Measurements from ENCODE around the gene LRRC72.
"Not testable (repeated sequence)": the region's sequence is repeated elsewhere in the genome, so short reads cannot be mapped to it uniquely, and the experiment has no call there.

LRRC72 gene
- total RNA-seq: 0 reads per million in 4 donors

DNA sequence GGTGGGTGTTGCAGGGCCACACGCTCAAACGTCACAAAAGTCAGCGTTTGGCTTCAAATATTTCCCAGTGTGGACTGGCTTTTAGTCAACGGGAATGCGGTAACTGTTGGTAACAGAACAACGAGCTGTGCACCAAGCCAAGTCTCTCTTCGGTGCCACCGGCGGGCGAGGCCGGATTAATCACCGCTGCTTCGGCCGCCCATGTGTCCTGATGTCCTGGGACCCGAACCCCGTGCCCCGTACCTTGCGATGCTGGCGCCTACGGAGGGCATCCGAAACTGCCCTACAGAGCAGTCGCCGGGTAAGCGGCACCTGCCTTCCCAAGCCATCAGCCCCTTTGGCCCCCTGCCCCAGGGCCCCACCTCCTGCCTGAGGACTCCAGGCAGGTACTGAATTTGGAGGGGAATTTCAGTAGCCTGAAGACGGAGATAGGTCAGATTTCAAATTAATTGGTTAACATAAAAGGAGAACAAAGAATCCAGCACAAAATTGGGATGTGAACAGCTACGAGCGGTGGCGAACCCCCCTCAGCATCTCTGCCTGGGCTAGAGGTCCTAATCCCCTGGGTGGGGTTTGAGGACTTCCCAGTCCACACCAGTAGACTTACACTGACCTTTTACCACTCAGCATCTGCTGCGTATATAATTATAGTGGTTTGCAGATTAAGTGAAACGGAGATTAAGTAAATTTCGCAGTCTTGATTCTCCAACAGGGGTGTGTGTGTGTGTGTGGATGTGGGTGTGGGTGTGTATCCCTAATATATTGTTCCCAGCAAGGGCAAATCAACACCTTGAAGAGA lies at the start of gene LRRC72:
Gene LRRC72, plus strand, starts transcription at position 84 of the 799 bp plus-strand sequence. Its CDS starts 128 bp downstream, at position 212.
- no peak for DNase-seq

DNA sequence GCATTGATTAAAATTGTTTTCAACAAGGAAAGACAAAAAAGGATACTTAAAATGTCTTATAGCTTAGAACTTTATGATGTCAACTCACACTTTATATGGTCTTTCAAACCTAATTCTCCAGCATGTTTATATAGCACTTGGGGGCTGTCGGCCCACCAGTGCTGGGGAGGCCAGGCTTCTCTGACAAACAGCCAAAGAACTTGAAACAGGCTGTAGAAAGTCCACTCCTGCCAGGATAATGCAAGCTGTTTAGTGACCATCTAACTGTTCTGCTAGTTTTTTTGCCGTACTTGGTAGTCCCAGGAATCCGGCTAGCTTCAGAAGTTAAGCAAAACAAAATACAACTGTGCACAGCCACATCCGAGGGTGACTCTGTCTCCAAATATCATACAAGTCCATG lies 47.5 kb upstream of the LRRC72 start:
- no peak for DNase-seq

DNA sequence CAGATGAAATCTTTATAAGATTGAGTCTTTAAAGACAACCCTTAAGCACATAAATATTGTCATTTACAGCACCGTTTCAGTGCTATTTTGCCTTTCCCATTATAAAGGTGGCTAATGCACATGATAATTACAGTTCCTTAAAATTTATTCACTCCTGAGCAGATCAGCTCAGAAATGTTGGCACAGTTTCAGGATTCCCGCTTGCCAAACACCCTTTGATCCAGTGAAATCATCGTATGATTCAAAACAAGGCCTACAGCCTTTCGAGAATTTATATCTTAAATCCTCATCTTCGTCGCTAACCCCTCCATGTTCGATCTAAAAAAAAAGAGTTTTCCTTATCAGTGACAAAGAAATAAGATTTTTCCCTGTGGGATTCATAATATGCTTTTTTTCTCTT lies 47.0 kb upstream of the LRRC72 start:
- DNase-seq: no peak

DNA sequence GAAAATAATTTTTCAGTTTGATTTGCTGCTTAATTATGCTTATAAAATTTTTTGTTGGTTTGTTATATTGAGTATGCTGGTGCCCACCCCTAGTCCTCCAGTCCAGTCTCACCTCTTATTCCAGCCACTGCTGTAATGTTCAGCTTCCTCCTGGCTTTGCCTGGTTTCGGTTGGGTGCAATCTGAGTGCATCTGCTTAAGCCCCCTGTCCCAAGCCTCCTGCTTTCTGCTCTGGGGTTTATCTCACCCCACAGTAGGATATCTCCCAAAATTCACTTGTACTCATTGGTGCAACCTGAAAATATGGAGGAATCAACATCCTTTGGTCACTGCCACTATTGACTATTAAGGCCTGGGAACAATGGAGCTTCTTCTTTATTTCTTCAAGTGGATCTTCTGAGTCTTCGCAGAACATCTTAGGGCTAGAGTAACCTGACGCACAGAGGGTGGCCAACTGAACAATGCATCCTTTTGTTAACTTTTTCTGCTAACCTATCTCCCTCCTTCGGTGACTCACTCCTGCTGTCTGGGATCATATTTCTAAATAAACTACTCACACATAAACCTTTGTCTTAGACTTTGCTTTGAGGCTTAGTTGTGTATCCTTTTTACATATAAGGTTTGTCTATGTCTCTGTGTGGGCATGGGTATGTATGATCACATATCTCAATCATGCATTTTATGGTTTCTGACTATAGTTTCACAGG lies 42.0 kb upstream of the LRRC72 start:
- no peak for DNase-seq

DNA sequence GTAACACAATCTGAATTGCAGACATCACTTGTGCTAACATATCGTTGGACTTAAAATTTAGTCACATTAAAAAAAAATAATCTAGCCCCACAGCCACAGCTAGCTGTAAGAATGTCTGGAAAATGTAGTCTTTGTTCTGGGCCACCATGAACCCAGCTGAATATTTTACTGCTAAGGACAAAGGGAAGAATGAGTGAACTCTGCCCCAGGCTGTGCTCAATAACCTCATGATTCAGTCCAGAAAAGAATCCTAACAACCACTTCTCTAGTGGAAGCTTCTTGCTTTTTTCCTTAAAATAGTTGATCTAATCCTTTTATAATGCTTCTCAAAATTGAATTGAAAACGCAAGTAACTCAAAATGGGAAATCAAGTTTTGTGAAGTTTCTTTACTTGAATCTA lies 35.5 kb upstream of the LRRC72 start:
- no peak for DNase-seq

DNA sequence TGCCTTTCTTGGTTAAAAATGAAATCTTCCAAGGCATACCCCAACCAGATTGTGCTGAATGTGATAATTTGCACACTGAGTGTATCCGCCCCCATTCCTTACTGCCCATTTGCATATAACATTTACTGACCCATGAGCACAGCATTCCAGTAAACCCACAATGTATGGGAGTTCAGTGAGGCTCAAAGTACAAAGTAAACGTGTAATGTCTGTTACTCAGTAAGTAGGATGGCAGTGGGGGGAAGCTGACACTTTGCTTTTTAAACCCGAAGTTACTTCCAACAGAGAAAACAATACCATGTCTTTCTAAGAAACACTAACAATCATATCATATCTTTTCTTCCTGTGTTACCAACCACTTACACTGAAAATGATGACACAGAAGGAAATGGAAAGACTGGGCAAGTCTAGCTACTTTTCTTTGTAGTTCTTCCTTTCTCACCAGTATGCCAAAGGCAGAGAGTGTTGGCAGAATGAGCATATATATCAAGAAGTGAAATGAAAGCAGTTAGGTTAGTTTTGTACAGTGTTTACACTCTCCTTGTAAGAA lies 34.0 kb upstream of the LRRC72 start:
- peak in 1 of 5 donors; percentile 84 for DNase-seq

DNA sequence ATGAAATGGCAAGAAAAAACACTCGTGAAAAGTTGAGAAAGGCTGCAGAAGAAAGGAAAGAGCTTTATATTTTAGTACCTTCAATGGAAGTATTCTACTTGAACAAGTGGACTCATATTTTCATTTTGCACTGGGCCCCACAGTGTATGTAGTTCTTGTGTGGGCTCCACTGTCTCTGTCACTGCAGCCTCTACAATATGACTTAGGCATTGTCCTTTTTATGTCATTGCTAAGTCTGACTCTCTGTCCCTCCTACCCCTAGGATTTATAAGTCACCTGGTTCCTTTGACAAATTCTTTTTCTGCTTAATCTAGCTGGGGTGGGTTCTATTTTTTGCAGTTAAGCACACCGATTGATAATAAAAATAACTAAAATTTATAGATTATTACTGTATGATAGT lies 33.4 kb upstream of the LRRC72 start:
- peak in 1 of 5 donors; percentile 8 for DNase-seq

DNA sequence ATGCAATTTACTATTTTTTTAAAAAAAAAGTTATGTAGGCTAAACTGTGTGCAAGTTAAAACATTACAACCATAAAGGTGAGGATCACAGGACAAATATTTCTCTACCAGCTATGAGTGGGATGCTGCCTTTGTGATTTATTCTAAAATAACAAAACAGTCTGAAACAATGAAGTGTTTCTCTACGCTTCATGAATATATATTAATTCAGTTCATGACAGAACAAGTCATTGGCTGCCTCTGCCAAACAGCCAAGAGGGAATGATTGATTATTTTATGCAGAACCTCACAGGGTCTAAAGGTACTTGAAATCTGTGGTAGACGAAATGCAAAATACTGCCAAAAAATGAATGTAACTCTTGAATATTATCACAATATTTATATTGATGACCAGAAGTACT lies 32.1 kb upstream of the LRRC72 start:
- DNase-seq: no peak

DNA sequence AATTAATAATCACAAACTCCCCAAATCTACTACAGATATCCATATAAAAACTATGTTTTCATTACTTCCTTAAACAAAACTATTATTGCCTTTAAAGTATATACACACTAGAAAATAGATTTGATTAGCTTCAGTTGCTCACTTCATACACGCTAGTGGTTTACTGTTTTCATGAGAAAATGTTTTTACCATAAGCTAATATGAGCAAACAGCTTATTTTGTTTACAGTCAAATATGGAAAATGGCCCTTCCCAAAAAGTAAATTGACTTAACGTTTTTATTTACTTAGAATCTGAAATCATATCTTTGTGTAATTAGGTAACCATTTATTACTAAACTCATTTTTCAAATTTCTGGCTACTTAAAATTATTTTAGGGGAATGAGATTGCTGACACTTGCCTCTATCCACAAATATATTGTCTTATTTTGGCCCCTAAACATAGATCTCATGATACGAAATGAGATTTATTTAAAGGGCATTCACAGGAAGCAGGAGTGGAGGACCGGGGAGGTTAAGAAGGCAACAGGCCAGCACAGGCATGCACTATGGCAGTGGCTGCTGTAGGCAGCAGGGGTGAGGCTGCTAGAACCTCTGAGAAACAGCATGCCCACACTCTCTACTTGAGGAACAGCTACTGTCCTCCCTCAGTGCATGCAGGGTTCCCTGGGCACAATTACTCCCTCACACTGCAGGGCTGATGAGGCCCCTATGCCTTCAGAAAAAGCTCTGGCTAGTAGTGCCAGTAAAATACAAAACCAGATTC lies 31.5 kb upstream of the LRRC72 start:
- DNase-seq: no peak

DNA sequence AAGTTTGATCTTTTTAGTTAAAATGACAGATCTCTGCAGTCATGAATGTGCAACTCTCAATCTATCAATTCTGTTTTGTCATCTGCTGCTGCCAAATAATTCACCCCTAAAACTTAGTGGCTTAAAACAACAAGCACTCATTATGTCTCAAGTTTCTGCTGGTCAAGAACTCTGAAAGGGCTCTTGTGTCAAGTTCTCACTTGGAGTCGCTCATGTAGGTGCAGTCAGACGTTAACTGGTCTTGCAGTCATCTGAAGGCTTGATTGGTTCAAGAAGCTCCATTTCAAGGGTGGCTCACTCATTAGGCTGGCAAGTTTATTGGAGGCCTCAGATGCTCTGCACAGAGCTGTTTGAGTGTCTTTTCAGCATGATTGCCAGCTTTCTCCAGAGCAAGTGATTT lies 28.5 kb upstream of the LRRC72 start:
- DNase-seq: no peak

DNA sequence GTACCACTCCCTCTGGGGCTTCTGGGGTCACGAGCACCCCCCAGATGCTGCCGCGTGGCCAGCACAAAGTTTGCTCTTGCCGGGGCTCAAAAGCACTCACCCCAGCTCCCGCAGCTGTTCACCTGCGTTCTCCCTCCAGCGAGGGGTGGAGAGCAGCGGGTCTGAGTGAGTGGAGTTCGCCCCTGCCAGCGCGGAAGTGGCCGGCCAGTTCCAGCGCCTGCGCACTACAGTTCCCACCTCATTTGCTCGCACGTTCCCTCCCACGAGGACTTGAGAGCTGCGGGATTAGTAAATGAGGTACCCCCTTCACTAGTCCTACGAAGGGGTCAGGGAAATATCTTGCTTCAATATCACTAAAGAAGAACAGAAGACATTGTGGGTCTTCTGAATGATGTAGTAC lies 24.3 kb upstream of the LRRC72 start:
- DNase-seq: no peak

DNA sequence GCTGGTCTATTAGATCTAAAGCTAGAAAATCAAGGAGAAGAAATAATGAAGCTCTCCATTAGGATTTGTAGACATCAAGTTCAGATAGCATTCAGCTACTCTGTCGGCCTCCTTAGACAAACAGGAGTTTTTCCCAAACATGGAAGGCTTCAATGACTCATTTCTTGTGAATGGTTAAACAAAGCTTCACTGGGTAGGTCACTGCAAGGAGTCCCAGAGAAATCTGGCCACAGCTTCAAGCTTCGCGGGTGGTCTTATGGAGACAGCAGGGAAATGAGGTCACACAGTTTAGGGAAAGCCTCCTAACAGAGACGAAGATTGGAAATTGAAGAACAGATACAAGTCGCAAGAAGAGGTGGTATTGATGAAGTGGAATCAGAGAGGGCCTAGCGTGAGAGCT lies 22.6 kb upstream of the LRRC72 start:
- DNase-seq: no peak

DNA sequence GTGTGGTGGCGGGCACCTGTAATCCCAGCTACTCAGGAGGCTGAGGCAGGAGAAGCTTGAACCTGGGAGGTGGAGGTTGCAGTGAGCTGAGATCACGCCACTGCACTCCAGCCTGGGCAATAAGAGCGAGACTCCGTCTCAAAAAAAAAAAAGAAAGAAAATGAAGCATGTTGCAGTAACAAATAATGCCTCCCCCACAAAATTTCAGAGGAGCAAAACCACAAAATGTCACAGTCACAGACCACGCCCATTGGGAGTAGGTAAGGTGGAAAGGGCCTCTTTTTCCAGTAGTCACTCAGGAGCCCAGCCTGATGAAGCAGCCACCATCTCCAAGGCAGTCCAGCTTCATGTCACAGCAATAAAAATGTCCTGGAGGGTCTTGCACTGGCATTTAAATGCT lies 20.2 kb upstream of the LRRC72 start:
- not testable (repeated sequence) for DNase-seq

DNA sequence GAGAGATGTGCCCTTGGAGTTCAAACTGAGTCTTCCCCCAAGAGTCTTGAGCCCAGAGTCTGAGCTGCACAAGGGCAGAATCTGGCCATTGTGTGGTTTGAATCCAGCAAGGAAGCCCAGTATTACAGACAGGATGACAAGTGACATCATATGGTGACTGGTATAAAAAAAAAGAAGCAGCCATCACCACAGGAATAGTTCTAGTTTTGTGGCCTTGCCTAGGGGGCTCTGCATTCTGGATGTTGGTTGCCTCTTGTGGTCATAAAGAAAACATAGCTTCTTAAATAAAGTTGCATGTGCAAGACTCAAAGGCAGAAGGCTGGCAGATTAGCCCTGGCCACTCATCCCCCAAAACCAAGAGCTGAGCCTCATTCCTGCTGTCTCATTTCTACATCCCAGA lies 16.8 kb upstream of the LRRC72 start:
- no peak for DNase-seq

DNA sequence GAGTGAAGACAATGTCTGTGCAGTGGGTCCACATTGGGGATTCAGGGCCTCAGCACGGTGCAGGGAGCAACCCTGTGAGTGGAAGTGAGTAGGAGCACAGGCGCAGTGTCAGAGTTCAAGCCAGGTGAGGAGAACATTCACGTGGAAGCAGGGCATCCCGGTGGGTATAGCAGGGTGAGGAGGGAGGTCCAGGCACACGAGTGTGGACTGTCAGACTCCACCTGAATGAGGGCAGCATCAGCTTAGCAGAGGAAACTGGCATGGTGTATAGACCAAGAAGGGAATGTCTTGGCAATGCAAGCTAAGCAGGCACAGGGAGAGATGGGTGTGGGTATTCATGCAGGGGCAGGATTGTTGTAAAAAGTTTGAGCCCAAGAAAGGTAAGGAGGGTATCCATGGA lies 15.3 kb upstream of the LRRC72 start:
- no peak for DNase-seq

DNA sequence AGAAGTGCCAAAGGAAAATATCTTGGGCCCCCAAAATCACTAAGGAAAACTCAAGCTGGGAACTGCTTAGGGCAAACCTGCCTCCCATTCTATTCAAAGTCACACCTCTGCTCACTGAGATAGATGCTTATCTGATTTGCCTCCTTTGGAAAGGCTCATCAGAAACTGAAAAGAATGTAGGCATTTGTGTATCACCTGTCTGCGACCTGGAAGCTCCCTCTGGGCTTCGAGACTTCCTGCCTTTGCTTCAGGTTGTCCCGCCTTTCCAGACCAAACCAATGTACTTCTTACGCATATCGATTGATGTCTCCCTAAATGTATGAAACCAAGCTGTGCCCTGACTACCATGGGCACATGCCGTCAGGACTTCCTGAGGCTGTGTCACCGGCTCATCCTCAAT lies 14.5 kb upstream of the LRRC72 start:
- DNase-seq: no peak

DNA sequence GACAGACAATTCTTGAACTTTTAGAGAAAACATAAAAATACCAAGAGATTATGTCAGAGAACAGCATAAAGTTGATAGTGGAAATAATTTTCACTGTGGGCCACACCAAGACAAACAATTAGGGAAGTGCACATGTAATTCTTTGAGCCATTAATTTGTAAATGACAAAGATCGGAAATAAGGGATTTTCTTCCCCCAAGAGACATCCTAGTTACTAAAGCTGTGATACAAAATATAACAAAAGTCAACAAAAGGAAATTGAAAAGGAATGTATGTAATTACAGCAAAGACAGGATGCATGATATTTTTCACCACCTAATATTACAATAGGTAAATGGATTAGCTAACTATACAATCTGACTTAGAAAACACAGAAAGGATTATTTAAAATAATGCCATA lies 12.4 kb upstream of the LRRC72 start:
- no peak for DNase-seq

DNA sequence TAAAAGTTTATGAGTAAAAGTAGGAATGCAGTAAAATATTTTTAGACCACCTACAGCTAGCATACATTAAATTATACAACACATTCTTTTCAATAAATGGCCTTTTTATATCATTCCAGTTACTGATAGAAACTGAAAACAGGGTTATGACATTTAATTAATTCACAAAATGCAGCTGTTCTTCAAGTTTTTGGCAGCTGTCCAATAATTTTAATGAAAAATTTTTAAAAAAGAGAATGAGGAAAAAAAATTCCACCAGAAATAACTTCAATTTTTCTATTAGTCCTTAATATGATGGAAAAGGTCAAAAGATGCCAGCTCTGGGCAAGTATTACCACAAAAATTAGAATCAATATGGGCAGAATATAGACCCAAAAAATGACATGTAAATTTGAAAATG lies 11.9 kb upstream of the LRRC72 start:
- DNase-seq: no peak

DNA sequence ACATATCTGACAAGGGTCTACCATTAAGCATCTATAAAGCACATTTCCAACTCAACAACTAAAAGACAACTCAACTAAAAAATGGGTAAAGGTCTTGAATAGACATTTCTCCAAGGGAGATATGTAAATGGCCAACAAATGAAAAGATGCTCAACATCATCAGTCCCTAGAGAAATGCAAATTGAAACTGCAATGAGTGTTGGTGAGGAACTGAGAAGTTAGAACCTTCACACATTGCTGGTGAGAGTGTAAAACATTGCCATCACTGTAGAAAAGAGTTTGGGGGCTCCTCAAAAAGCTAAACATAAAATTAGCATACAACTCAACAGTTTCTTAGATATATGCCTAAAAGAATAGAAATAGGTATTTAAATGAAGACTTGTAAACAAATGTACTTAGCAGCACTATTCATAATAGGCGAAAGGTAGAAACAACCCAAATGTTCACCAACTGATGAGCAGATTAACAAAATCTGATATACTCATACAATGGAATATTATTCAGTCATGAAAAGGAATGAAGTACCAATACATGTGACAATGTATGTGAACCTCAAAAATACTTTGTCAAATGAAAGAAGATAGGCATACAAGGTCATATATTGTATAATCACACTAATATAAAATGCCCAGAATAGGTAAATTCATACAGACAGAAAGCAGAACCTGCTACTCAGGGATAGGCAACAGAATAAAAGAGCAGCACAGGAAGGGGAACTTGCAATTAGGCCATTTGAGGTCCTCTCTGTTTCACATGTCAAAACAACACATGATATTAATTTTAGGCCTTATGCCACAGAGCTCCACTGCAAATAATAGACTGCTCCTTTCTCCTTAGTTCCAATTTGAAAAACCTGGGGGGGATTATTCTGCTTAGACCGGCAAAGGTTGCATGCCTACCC lies 10.6 kb upstream of the LRRC72 start:
- DNase-seq: no peak

DNA sequence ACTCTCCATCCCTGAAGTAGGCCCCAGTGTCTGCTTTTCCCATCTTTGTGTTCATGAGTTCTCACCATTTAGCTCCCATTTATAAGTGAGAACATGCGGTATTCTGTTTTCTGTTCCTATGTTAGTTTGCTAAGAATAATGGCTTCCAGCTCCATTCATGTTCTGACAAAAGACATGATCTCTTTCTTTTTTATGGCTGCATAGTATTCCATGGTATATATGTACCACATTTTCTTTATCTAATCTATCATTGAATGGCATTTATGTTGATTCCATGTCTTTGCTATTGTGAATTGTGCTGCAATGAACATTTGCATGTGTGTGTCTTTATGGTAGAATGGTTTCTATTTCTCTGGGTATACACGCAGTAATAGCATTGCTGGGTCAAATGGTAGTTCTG lies 6.6 kb upstream of the LRRC72 start:
- not testable (repeated sequence) for DNase-seq

DNA sequence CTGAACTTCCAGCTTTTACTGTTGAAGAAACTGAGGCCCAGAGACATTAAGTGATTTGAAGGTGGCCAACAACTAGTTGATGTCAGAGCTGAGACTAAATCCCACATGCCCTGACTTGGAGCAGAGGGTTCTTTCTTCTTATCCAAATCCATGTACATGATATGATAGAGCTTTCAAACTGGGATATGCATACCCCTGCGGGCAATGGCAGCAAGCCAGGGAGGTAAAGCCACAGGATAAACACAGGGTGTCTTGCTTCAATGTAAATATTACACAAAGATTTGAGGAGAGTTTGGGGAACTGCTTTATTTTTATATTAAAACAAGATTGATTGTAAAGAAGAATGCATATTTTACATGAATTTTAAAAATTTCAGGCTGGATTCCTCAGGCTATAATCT lies 2.3 kb upstream of the LRRC72 start:
- DNase-seq: no peak

DNA sequence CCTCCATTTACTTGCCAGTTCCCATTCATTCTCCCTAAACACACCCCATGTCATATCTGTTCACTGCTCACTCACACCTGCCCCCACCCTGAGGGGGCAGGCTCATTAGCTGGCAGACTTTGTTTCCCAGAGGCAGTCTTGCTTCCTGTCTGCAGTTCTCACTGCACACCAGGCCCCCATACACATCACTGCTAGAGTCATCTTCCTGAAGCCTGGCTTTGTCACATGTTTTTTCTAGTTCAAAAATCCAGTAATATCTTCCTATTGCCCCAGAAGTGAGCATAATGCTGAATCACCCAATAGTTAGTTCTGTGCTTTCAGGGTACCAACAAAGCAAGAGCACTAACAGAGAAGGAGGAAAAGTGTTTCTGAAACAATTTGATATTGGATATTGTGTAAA lies 1.9 kb downstream of the LRRC72 start:
- no peak for DNase-seq

Measured in T-helper 1 cell (primary cell).